UCSD-AML1 (cell line): ENCODE data around the gene SMU1.
A peak's percentile ranks its signal among the peaks of the same experiment; 100 is the strongest.

ENCODE experiments used
- DNase-seq: peaks from one replicate; lab custom pipeline; 2025; ENCODE audit not compliant: unreplicated experiment; lab: John Stamatoyannopoulos, UW

Gene SMU1

DNA sequence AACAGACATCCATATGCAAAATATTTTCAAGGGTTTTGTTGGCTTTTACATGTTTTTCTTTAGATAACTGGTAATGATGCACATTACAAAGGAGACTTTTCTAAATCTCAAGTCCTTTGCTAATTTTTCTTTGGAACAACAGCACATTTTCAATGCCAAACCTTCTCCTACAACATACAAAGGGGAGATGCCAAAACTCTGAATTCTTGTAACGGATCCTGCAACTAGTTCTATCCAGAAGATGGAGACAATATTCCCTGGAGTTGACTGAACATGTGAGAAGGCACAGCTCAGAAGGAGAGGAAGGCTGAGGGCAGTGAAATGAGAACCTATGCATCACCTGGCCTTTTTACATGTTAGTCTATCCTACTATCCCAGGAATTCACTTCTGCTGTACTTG lies 30.4 kb downstream of the SMU1 start:
- DNase-seq = no peak

- no peak for DNase-seq
These were observed 31.7 kb downstream of the SMU1 start for GRCh38 chr9:33044677-33045282.

GRCh38 chr9:33044162-33044673 lies 32.3 kb downstream of the SMU1 start:
- DNase-seq = no peak

DNA sequence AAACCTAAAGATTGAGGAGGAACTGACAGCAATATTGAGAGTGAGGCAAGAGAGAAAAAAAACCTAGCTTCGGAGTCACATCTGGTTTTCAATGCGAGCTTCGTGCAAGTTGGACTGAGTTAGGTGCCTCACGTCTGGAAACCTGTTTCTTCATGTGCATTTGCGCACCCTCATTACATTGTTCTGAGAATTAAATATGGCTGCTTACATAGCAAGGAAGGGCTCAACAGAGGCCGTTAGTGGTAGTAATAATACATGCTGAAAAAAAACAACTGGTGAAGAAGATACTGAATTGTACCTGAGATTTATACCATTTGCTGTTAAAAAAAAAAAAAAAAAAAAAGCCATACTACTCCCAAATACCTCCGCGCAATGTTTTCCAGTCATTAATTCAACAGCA lies 32.8 kb downstream of the SMU1 start:
- no peak for DNase-seq

DNA sequence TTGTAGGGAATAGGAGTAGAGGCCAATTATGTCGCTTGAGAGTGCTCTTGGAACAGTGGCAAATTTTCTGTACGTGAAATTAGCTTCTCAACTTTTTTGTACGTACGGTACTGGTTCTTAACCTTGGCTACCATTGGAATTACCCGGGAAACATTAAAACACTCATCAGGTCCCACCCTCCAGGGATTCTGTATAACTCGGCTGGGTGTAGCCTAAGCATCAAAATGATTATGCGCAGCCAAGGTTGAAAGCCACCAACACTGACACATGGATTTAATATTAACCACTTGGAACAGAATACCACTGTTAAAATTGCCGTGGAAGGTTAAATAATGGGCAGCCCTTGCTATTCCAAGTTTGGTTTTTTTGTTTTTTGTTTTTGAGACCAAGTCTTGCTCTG lies 34.0 kb downstream of the SMU1 start:
- no peak for DNase-seq

DNA sequence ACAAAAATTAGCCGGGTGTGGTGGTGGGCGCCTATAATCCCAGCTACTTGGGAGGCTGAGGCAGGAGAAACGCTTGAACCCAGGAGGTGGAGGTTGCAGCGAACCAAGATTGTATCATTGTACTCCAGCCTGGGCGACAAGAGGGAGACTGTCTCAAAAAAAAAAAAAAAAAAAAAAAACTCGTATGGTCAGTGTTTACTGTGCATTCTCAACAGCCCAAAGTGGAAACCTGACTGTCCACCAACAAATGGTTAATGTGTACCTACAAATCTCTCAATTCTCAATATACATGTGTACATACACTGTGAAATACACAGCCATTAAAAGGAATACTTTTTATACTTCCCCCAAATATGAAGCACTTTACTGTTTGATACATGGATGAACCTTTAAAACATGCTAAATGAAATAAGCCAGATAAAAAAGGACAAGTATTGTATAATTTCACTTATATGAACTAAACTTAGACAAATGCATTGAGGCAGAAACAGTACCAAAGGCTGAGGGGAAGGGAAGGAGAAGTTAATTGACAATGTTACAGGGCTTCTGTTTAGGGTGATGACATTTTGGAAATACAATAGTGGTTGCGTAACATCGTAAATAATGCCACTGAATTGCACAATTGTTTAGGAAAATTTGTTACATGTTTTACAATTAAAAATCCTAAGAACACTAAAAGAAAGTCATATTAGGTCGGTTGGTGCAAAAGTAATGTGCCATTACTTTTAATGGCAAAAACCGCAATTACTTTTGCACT lies 34.9 kb downstream of the SMU1 start:
- no peak for DNase-seq

GRCh38 chr9:33040792-33041431 lies 35.6 kb downstream of the SMU1 start:
- DNase-seq = no peak

DNA sequence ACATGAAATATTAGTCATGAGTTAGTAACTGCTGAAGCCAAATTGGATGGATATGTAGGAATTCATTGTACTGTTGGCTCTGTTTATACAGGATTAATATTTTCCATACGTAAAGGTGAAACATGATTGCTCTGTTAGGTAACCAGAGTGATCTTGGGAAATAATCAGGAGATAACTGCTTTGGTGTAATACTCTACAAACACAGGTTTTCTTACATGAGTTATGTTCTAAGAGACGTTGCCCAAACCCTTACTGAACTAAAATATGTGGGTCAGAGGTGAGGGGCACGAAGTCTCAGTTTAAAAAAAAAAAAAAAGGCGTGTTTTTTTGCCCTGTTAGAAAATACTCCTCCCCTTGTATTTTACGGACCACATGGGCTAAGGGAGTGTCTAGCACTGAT lies 43.6 kb downstream of the SMU1 start:
- no peak for DNase-seq

DNA sequence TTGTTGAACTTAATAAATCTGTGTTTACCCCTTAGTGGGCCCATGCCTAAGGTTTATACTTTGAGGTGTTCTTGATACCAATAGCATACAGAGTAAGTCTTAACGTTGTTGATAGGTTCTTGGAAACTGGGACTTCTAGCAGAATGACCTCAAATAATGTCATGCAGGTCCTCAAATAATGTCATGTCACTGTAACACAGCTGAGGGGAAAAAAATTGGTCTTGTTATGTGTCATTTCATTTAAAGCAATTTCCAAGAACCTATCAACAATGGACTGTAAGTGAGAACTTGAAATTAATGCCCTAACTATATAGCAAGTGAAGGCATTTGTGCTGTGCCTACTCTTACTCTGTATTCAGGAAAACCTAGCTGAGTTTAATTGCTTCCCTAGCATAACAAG lies 44.2 kb downstream of the SMU1 start:
- no peak for DNase-seq

DNA sequence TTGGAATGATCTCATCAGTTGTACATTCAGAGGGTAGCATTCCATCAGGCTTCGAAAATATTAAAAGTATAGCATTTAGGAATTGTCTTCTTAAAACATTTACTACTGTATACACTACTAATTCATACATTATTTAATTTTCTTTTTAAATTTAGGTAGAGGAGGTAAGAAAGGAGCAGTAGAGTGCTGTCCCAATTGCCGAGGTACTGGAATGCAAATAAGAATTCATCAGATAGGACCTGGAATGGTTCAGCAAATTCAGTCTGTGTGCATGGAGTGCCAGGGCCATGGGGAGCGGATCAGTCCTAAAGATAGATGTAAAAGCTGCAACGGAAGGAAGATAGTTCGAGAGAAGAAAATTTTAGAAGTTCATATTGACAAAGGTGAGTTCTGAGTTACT lies 46.2 kb downstream of the SMU1 start:
- DNase-seq = no peak

DNA sequence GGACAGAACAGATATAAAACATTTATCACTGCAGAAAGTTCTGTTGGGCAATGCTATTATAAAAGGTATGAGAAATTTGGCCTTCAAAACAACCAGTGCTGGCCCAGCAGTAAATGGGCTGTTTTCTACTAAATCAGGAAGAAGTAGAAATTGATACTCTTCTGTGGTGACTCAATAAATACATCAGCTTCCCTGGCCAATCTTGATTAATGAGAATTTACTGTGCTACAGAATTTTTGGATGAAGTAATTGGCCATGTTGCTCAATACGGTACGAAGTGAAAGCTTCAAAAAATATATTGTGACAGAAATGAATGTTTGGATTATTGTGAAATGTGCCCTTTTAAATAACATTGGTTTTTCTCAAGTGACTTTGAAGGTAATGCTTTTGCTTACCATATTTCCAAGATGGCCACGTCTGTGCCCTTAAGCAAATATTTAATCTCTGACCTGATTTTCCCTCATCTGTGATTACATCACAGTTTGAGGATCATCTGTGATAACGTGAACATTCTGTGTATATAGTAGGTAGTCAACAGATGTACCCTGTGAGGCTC lies 47.2 kb downstream of the SMU1 start:
- DNase-seq = no peak

DNA sequence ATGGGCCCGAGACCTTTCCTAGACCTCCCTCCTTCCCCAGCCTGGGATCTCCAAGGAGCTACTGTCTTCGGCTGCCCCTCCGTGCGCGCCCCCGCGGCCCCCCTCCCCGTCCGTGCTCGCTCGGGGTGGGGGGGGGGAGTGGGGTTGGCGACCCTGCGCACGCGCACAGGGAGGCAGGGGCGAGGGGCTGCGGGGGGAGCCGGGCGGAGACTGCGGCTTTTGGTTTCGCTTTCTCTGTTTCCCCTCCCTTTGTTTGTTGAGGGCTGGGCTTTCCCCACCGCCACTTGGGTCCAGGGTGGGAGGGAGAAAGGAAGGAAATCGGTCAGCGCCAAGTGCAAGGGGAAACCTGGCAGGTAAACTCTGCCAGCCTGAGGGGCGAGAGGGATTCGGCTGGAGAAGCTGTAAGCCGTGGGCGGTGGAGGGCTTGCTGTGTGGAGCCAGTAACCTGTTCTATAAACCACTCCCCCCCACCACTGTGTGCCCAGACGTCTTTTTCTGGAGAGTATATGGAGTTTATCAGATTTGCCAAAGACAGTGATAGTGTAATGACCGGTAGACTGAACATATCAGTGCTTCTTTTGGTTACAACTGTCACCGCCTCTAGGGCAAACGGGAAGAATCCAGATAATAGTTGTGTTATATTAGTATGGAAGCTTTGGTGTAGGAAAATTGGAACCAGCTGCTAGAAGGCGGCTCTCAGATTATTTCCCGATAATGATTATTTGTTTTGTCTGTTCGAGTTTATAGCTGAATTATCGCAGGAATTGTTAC lies 50.7 kb downstream of the SMU1 start:
- DNase-seq = peak; percentile 81

DNA sequence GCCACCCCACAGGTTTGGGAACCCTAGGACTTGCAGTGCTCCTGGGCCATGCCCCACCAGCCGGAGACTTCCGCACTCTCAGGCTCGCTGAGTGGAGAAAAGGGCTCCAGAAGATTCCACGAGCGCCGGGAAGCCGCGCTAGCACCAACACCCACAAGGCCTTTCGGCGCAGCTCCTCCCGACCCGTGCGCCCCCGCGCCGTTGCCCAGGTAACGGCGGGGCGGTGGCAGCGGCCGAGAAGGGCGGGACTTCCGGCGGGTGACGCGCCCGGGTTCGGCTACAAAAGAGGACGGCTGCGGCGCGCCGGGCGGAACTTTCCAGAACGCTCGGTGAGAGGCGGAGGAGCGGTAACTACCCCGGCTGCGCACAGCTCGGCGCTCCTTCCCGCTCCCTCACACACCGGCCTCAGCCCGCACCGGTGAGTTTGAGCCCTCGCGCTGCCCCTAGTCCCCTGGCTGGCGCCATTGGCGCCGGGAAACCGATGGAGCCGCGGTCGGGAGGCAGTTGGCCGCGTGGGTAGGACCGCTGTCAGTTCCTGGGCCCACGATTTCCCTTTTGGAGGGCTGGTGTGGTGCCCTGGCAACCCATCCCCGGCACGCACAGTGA lies 51.4 kb downstream of the SMU1 start, which contains the start of gene DNAJA1:
Gene DNAJA1 (plus strand): TSS at position 308 of the 606 bp plus-strand sequence. CDS start 1,212 bp downstream, outside the sequence.
- DNase-seq = peak; percentile 96

DNA sequence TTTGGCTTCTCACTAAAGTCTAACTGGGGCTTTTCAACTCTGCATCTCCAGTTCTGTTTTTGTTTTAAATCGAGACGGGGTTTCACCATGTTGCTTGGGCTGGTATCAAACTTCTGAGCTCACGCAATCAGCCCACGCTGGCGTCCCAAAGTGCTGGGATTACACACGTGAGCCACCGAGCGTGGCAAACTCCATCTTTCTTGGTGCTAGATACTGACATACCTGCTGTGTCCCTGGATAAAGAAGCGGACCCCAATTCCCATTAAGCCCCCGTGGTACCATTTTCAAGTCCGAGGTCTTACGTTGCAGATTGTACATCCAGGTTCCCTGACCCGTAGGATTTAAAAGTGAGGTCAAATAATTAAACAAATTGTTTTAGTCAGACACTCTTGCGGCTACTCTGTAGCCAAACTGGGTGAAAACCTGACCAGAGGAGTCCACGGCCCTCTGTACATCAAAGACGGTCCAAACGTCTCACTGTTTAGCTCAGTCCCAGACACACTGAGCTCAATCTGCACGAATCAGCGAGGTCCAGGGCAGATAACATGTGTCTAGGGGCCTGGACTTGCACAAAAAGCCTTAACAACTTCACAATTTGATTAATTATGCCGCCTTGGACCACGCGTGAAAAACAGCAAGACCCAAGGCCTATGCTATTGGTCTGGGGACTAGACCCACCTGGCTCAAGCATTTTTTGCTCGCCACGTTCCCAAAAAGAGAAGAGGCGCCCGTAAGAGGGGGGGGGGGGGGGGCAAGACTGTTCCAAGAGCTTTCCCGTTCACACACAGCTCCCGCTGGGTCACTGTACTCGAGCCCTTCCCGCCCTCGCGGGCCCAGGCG lies 52.1 kb downstream of the SMU1 start:
- DNase-seq = no peak

GRCh38 chr9:33023661-33024060 lies 52.8 kb downstream of the SMU1 start:
- no peak for DNase-seq

DNA sequence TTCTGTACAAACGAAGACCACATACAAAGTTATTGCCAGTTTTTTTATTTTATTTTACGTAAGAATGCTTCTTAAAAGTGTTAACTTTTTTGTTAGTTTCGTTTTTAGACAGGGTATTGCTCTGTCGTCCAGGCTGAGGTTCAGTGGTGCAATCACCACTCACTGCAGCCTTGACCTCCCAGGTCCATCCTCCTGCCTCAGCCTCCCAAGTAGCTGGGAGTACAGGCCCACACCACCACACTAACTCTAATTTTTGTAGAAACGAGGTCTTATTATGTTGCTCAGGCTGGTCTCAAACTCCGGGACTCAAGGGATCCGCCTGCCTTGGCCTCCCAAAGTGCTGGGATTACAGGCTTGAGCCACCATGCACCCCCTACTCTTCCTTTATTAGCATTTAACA lies 53.7 kb downstream of the SMU1 start:
- no peak for DNase-seq

DNA sequence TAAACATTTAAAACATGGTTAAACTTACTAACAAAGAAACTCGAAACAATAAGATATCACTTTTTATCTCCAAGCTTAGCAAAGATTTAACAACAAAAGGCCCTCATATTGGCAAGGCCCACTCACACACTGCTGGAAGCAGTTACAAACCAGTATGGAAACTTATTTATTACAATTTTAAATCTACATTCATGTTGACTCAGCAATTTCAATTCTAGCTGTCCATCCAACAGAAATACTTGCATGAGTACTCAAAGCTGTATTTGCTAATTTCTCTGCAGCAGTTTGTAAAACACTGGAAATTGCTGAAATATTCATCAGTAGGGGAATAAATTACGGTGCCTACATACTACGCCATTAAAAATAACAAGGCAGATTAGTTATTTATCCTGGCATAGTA lies 54.2 kb downstream of the SMU1 start:
- no peak for DNase-seq

- no peak for DNase-seq
These were observed 56.7 kb downstream of the SMU1 start for GRCh38 chr9:33019797-33020196.

- DNase-seq = no peak
These were observed 59.0 kb downstream of the SMU1 start for GRCh38 chr9:33017283-33018041.
